LNCAP (cell line): Measurements from ENCODE around the gene RASGRP2.
A peak's percentile ranks its signal among the peaks of the same experiment; 100 is the strongest.

ENCODE experiments used
- CTCF ChIP-seq: fragments of 450-650 bp; IDR thresholded peaks from 2 replicates; pipeline ENCODE4 v1.5.1; 2017; ENCODE audit warnings: mild to moderate bottlenecking

The RASGRP2 gene

GRCh38 chr11:64743591-64744543, at the start of gene RASGRP2:
RASGRP2 (minus strand) TSS chr11:64744142; CDS start chr11:64742866, 1,276 bp downstream.
- TF ChIP-seq CTCF, result peak; percentile 61

- no peak for TF ChIP-seq CTCF
Measured at GRCh38 chr11:64792482-64792881, 48.5 kb upstream of the RASGRP2 start.

- TF ChIP-seq CTCF, result no peak
Measured at GRCh38 chr11:64791781-64792291, 47.9 kb upstream of the RASGRP2 start.

- TF ChIP-seq CTCF, result no peak
Measured at GRCh38 chr11:64790205-64791095, 46.5 kb upstream of the RASGRP2 start.

- TF ChIP-seq CTCF, result no peak
Measured at GRCh38 chr11:64789331-64790204, 45.6 kb upstream of the RASGRP2 start.

GRCh38 chr11:64788321-64789215, 44.6 kb upstream of the RASGRP2 start:
- no peak for TF ChIP-seq CTCF
